ENCODE data around the gene DNAH7. TPM values are rescaled to one million over a fixed set of nuclear protein-coding genes. Genes with fewer than 3 reads are reported as not detected.

Gene DNAH7
- total and polyA plus RNA-seq, 2 of the 8 experiments (the other 6 are each of a cell fraction or from before 2014, with no cell fraction given) = 0.07 to 0.08 TPM

GRCh38 chr2:196088203-196088602 lies 19.6 kb upstream of the DNAH7 start:
- Histone ChIP-seq H4K20me1 (replicated peaks in 1 of 2; ENCODE audit: control insufficient read depth in 1 of 2, insufficient read depth in 2 of 2, low read length in 2 of 2) (no peaks in the 10 kb centered on the region), H3K4me3 (ENCODE audit: extremely low read depth in 1 of 4, insufficient read depth in 2 of 4, low read depth in 3 of 4, low read length in 4 of 4) (no peak overlapping the region), H2BK120ac (replicated peaks; ENCODE audit: low read depth, low read length) (no peak overlapping the region), H3K18ac (ENCODE audit: extremely low read depth, low read length) (no peak overlapping the region), H2BK5ac (ENCODE audit: low read depth, low read length) (no peak overlapping the region), H3K9me3 (ENCODE audit: insufficient read depth in 2 of 2, low read depth in 1 of 2, low read length in 1 of 2) (peaks cover 14 to 17% of the 10 kb centered on the region in 2 experiments), H4K91ac (replicated peaks; ENCODE audit: insufficient read length, low read length) (no peak overlapping the region), H3K27ac (ENCODE audit: low read depth, low read length) (no peak overlapping the region), H3K23ac (ENCODE audit: insufficient read length) (no peak overlapping the region), H3K79me1 (ENCODE audit: low read depth, low read length) (no peaks in the 10 kb centered on the region), H3K4ac (replicated peaks; ENCODE audit: insufficient read length, low read depth, low read length) (no peak overlapping the region), H3K4me2 (ENCODE audit: insufficient read depth in 1 of 2, low read depth in 2 of 2, low read length in 2 of 2) (no peak overlapping the region), H3K36me3 (ENCODE audit: control insufficient read depth in 2 of 4, insufficient read depth in 4 of 4, low read length in 3 of 4) (no peaks in the 10 kb centered on the region; a peak in 1 of 8 replicates), H2BK12ac (ENCODE audit: low read depth, low read length) (no peak overlapping the region), H3K27me3 (replicated peaks in 1 of 4; ENCODE audit: control insufficient read depth in 3 of 4, extremely low read depth in 1 of 4, insufficient read depth in 3 of 4, low read length in 3 of 4) (no peaks in the 10 kb centered on the region), H2BK15ac (ENCODE audit: low read length) (no peak overlapping the region), H4K5ac (ENCODE audit: insufficient read length, low read depth, low read length) (no peak overlapping the region), H3K23me2 (ENCODE audit: low read depth, low read length) (no peaks in the 10 kb centered on the region), H3K56ac (replicated peaks; ENCODE audit: insufficient read length, low read depth, low read length) (no peak overlapping the region), H3K79me2 (ENCODE audit: control insufficient read depth in 1 of 2, insufficient read depth in 2 of 2, low read length in 2 of 2) (no peaks in the 10 kb centered on the region), H3K9ac (replicated peaks in 1 of 4; ENCODE audit: extremely low read depth in 1 of 4, low read depth in 3 of 4, low read length in 3 of 4) (no peak overlapping the region), H4K8ac (ENCODE audit: extremely low read depth, insufficient read depth, low read length) (no peak overlapping the region), H3K14ac (ENCODE audit: insufficient read length) (no peak overlapping the region), H2AK5ac (ENCODE audit: low read depth, low read length) (no peak overlapping the region), H2BK20ac (ENCODE audit: low read length) (no peak overlapping the region), H3K4me1 (replicated peaks in 1 of 4; ENCODE audit: control insufficient read depth in 3 of 4, insufficient read depth in 4 of 4, low read length in 3 of 4) (no peaks in the 10 kb centered on the region), H2AFZ (ENCODE audit: low read length) (no peak overlapping the region)
- ChIA-PET CTCF (ENCODE audit: partially characterized antibody) (interaction anchor here (1.0 kb wide), 2 partner anchors 10 to 20 kb away, joined by 3 to 4 read pairs; no protein-coding TSS in a partner anchor), POLR2A (ENCODE audit: partially characterized antibody) (no interaction called here)
- no peak for DNase-seq (ENCODE audit: low read depth in 1 of 2, low spot score in 2 of 2)
- TF ChIP-seq TCF12 (IDR thresholded peaks at IDR 0.05; ENCODE audit: low read depth, low read length) = no peak
- FAIRE-seq = no peak
- WGBS, 2 experiments (ENCODE audit: extremely low coverage in 1 of 2, insufficient coverage in 1 of 2, insufficient read length in 1 of 2, insufficient replicate concordance in 2 of 2, low coverage in 1 of 2, low lambda C conversion rate in 2 of 2, missing lambda C conversion rate in 1 of 2) = 95% methylated on average over 2 of the region's 2 CpGs; no CpG with 5 or more reads in 1 of the 2 experiments
